ENCODE data around the gene RAB38. TPM values are rescaled to one million over a fixed set of nuclear protein-coding genes. Genes with fewer than 3 reads are reported as not detected.

The RAB38 gene
- total RNA-seq, 1 experiment from 2014 or later: 7.3 TPM

GRCh38 chr11:88152381-88152780, 22.9 kb downstream of the RAB38 start:
- CTCF ChIA-PET: no interaction called here
- intact Hi-C loops (cut with micrococcal nuclease; ENCODE audit: unreplicated experiment): no loop called here
- Mint-ChIP-seq H3K9me3 (ENCODE audit: low read depth, unreplicated experiment) (peaks cover 3% of the 10 kb centered on the region), H3K27me3 (ENCODE audit: unreplicated experiment) (no peaks in the 10 kb centered on the region), H3K36me3 (ENCODE audit: insufficient read depth, unreplicated experiment) (no peaks in the 10 kb centered on the region), H3K4me1 (ENCODE audit: low read depth, unreplicated experiment) (no peaks in the 10 kb centered on the region), H3K4me3 (ENCODE audit: low read depth, unreplicated experiment) (no peak overlapping the region), H3K27ac (ENCODE audit: unreplicated experiment) (no peak overlapping the region)
- no peak for DNase-seq
- no peak for TF ChIP-seq CTCF (IDR thresholded peaks at IDR 0.05; ENCODE audit: unreplicated experiment)
- BruUV-seq (replicated peaks): no TSS peak

DNA sequence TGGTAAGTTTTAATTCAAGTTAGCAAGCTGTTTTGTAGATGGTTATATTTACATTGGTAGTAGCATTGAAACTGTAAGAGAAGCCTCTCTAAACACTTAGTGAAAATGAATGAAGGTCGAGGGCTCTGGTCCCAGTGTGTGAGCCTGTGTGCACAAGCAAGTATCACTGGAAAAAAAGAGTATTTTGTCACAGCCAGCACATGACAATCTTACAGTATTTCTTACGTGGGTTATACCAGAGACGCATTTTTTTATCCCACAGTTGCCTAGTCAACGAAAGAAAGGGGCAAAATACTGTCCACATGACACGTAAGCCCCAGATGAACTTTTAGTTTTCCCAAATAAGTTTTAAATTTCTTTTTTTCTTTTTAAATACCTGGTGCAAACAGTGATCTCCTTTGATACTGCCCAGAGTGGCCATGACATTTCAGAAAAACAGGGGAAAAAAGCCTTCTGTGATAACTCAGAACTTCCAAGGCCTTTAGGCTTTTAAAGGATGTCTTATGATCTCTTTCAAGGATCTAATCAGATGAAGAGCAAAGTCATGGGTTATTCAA, 23.5 kb downstream of the RAB38 start:
- no peak for TF ChIP-seq CTCF (IDR thresholded peaks at IDR 0.05; ENCODE audit: unreplicated experiment)
- H3K9me3 Mint-ChIP-seq (ENCODE audit: low read depth, unreplicated experiment): peaks cover 3% of the 10 kb centered on the region
- H3K27me3 Mint-ChIP-seq (ENCODE audit: unreplicated experiment): no peaks in the 10 kb centered on the region
- no TSS peak for BruUV-seq (replicated peaks)
- H3K4me1 Mint-ChIP-seq (ENCODE audit: low read depth, unreplicated experiment): no peaks in the 10 kb centered on the region
- no peak overlapping the region for H3K27ac Mint-ChIP-seq (ENCODE audit: unreplicated experiment)
- H3K36me3 Mint-ChIP-seq (ENCODE audit: insufficient read depth, unreplicated experiment): no peaks in the 10 kb centered on the region
- no peak for DNase-seq
- CTCF ChIA-PET: no interaction called here
- intact Hi-C loops (cut with micrococcal nuclease; ENCODE audit: unreplicated experiment): no loop called here
- no peak overlapping the region for H3K4me3 Mint-ChIP-seq (ENCODE audit: low read depth, unreplicated experiment)

GRCh38 chr11:88146106-88146505, 29.1 kb downstream of the RAB38 start:
- no TSS peak for BruUV-seq (replicated peaks)
- no peaks in the 10 kb centered on the region for H3K36me3 Mint-ChIP-seq (ENCODE audit: insufficient read depth, unreplicated experiment)
- H3K4me1 Mint-ChIP-seq (ENCODE audit: low read depth, unreplicated experiment): no peaks in the 10 kb centered on the region
- H3K9me3 Mint-ChIP-seq (ENCODE audit: low read depth, unreplicated experiment): no peaks in the 10 kb centered on the region
- TF ChIP-seq CTCF (IDR thresholded peaks at IDR 0.05; ENCODE audit: unreplicated experiment): no peak
- intact Hi-C loops (cut with micrococcal nuclease; ENCODE audit: unreplicated experiment): no loop called here
- no peaks in the 10 kb centered on the region for H3K27me3 Mint-ChIP-seq (ENCODE audit: unreplicated experiment)
- no peak for DNase-seq
- H3K27ac Mint-ChIP-seq (ENCODE audit: unreplicated experiment): no peak overlapping the region
- no peak overlapping the region for H3K4me3 Mint-ChIP-seq (ENCODE audit: low read depth, unreplicated experiment)
- CTCF ChIA-PET: no interaction called here

GRCh38 chr11:88139865-88140264, 35.4 kb downstream of the RAB38 start:
- H3K4me3 Mint-ChIP-seq (ENCODE audit: low read depth, unreplicated experiment): no peak overlapping the region
- no peak overlapping the region for H3K27ac Mint-ChIP-seq (ENCODE audit: unreplicated experiment)
- intact Hi-C loops (cut with micrococcal nuclease; ENCODE audit: unreplicated experiment): no loop called here
- H3K36me3 Mint-ChIP-seq (ENCODE audit: insufficient read depth, unreplicated experiment): no peaks in the 10 kb centered on the region
- H3K9me3 Mint-ChIP-seq (ENCODE audit: low read depth, unreplicated experiment): no peaks in the 10 kb centered on the region
- BruUV-seq (replicated peaks): no TSS peak
- CTCF ChIA-PET: no interaction called here
- H3K27me3 Mint-ChIP-seq (ENCODE audit: unreplicated experiment): no peaks in the 10 kb centered on the region
- DNase-seq: no peak
- peaks cover 8% of the 10 kb centered on the region for H3K4me1 Mint-ChIP-seq (ENCODE audit: low read depth, unreplicated experiment)
- no peak for TF ChIP-seq CTCF (IDR thresholded peaks at IDR 0.05; ENCODE audit: unreplicated experiment)

Data from Calu3 (cell line).